ENCODE results near the gene APCDD1L.

APCDD1L gene

GRCh38 chr20:58513580-58514285 is 1.5 kb downstream of the APCDD1L start:
- TF ChIP-seq GATA3 (IDR thresholded peaks at IDR 0.05; ENCODE audit: low read depth, low read length) (no peak), GATA2 (IDR thresholded peaks at IDR 0.05; ENCODE audit: low read depth, low read length) (no peak)

DNA sequence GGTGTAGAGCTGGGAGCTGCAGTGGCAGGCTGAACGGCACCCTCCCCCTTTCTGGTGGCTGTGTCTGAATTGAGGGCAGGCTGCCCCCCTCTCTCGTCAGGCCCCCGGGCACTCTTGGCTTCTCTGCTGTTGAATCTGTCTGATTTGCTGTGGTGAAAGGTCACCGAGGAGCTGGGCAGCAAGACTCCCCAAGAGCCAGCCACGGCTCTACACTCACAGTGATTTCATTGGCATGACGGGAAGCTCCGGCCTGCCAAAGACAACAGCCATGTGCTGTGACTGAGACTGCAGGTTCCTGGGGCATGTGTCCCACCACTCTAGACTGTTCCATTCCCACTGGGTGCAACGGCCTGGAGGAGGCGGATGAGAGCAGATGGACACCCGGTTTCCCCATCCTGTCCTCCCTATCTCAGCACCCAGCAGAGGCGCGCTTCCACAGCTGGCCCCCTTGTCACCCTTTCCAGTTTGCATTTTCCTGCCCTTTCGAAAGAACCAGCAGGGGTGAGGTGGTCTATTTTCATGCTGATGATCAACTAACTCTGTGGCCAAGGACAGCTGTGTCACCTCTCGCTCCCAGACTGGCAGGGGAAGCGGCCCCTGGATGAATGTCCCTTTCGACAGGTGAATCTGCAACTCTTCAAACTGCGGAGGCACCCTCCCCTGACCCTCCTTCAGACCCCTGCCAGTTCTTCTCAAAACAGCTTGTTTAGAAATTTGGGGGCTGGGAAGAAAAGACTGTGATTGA is 2.2 kb downstream of the APCDD1L start:
- no peak for TF ChIP-seq GATA3 (IDR thresholded peaks at IDR 0.05; ENCODE audit: low read depth, low read length)
- TF ChIP-seq GATA2 (IDR thresholded peaks at IDR 0.05; ENCODE audit: low read depth, low read length) = no peak

DNA sequence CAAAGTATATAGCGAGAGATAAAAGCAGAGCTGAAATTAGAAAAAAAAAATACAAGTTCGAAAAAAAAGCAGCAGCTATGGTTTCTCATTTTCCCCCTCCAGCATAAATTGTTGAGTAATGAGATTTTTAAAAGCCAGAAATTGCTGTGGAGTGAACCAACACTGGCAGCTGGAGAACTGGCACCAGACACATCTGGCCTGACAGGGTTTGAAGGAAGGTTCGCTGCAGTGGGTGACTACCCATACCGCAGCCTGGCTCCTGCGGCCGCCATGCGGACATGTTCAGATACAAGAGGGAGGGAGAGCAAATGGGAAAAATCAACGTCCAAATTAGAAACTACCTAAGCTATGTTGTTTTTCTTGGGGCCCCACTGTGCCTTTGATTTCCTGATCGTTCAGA is 3.3 kb downstream of the APCDD1L start:
- TF ChIP-seq GATA2 (IDR thresholded peaks at IDR 0.05; ENCODE audit: low read depth, low read length) = no peak
- TF ChIP-seq GATA3 (IDR thresholded peaks at IDR 0.05; ENCODE audit: low read depth, low read length) = no peak

DNA sequence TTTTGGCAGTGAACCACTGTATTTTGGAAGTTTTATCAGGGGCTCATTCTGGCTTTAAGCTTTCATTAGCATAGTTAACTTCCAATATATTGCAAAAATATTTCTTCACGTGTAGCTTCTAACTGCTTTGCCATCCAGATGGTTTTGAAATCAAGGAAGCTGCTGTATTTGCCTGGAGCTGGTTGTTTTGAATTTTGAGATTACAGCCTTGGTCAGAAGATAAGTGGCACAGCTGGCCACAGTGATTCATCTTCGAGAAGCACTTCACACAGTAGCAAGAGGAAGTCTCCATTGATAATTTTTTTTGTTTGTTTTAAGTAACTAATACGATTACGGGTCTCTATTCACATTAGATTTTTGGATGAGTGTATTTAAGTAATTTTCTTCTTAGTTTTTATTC is 3.8 kb downstream of the APCDD1L start:
- TF ChIP-seq GATA3 (IDR thresholded peaks at IDR 0.05; ENCODE audit: low read depth, low read length) (no peak), GATA2 (IDR thresholded peaks at IDR 0.05; ENCODE audit: low read depth, low read length) (no peak)

DNA sequence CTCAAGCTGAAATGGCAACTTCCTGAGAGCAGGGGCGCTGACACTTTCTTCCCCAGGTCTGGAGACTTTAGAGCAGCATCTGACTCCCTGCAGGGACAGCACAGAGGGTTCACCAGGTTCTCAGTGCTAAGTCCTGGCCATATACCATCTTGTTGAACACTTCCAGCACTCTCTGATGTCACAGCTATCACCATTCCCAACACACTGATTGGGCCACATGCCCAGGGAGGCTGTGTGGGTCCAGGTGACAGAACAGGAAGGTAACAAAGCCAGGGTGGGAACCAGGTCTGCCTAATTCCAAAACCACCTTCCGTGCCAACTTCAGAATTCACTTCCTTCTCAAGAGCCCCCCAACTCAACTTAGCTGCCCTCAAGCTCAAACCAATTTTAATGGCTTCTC is 4.3 kb downstream of the APCDD1L start:
- TF ChIP-seq GATA2 (IDR thresholded peaks at IDR 0.05; ENCODE audit: low read depth, low read length) (no peak), GATA3 (IDR thresholded peaks at IDR 0.05; ENCODE audit: low read depth, low read length) (no peak)

GRCh38 chr20:58508762-58509395 is 6.3 kb downstream of the APCDD1L start:
- TF ChIP-seq GATA3 (IDR thresholded peaks at IDR 0.05; ENCODE audit: low read depth, low read length) (no peak), GATA2 (IDR thresholded peaks at IDR 0.05; ENCODE audit: low read depth, low read length) (no peak)

- TF ChIP-seq GATA2 (IDR thresholded peaks at IDR 0.05; ENCODE audit: low read depth, low read length) = no peak
- no peak for TF ChIP-seq GATA3 (IDR thresholded peaks at IDR 0.05; ENCODE audit: low read depth, low read length)
These were observed 10.6 kb downstream of the APCDD1L start for GRCh38 chr20:58504566-58504965.

GRCh38 chr20:58503668-58504067 is 11.5 kb downstream of the APCDD1L start:
- TF ChIP-seq GATA2 (IDR thresholded peaks at IDR 0.05; ENCODE audit: low read depth, low read length) (no peak), GATA3 (IDR thresholded peaks at IDR 0.05; ENCODE audit: low read depth, low read length) (no peak)

GRCh38 chr20:58500256-58500655 is 14.9 kb downstream of the APCDD1L start:
- TF ChIP-seq GATA3 (IDR thresholded peaks at IDR 0.05; ENCODE audit: low read depth, low read length) (no peak), GATA2 (IDR thresholded peaks at IDR 0.05; ENCODE audit: low read depth, low read length) (no peak)

GRCh38 chr20:58498470-58499068 is 16.6 kb downstream of the APCDD1L start:
- TF ChIP-seq GATA3 (IDR thresholded peaks at IDR 0.05; ENCODE audit: low read depth, low read length) (no peak), GATA2 (IDR thresholded peaks at IDR 0.05; ENCODE audit: low read depth, low read length) (no peak)

- TF ChIP-seq GATA2 (IDR thresholded peaks at IDR 0.05; ENCODE audit: low read depth, low read length) = no peak
- TF ChIP-seq GATA3 (IDR thresholded peaks at IDR 0.05; ENCODE audit: low read depth, low read length) = no peak
These were observed 17.3 kb downstream of the APCDD1L start for GRCh38 chr20:58497724-58498469.

GRCh38 chr20:58497076-58497641 is 18.0 kb downstream of the APCDD1L start:
- TF ChIP-seq GATA3 (IDR thresholded peaks at IDR 0.05; ENCODE audit: low read depth, low read length) = no peak
- no peak for TF ChIP-seq GATA2 (IDR thresholded peaks at IDR 0.05; ENCODE audit: low read depth, low read length)

GRCh38 chr20:58496429-58496769 is 18.8 kb downstream of the APCDD1L start:
- no peak for TF ChIP-seq GATA3 (IDR thresholded peaks at IDR 0.05; ENCODE audit: low read depth, low read length)
- TF ChIP-seq GATA2 (IDR thresholded peaks at IDR 0.05; ENCODE audit: low read depth, low read length) = no peak
